Activated CD8-positive, alpha-beta memory T cell treated with anti-CD3 and anti-CD28 coated beads, Interleukin-2, amount 50 U/mL, for 4 hours (primary cell): ENCODE data around the gene C17orf114.

Experiments used
- DNase-seq: peaks from one replicate; pipeline ENCODE4 v3.0.0-alpha.2; 2020

Gene C17orf114

GRCh38 chr17:4785311-4786105, 16.6 kb downstream of the C17orf114 start:
- DNase-seq: no peak

DNA sequence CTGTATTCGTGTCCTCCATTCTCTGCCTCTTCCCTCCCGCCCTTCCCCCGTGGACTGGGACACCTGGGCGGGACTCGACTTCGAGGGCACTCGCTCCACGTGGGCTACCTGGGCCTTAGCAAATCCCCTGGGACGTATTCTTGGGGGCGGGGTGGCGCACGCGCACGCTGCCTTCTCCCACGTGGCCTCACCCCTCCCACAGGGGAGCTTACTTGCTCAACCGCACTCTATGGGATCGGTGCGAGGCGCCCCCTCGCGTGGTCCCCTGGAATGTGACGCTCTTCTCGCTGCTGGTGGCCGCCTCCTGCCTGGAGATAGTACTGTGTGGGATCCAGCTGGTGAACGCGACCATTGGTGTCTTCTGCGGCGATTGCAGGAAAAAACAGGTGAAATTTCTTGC, 19.5 kb downstream of the C17orf114 start:
- DNase-seq: peak; percentile 18

GRCh38 chr17:4780325-4780955, 21.7 kb downstream of the C17orf114 start:
- DNase-seq: no peak

DNA sequence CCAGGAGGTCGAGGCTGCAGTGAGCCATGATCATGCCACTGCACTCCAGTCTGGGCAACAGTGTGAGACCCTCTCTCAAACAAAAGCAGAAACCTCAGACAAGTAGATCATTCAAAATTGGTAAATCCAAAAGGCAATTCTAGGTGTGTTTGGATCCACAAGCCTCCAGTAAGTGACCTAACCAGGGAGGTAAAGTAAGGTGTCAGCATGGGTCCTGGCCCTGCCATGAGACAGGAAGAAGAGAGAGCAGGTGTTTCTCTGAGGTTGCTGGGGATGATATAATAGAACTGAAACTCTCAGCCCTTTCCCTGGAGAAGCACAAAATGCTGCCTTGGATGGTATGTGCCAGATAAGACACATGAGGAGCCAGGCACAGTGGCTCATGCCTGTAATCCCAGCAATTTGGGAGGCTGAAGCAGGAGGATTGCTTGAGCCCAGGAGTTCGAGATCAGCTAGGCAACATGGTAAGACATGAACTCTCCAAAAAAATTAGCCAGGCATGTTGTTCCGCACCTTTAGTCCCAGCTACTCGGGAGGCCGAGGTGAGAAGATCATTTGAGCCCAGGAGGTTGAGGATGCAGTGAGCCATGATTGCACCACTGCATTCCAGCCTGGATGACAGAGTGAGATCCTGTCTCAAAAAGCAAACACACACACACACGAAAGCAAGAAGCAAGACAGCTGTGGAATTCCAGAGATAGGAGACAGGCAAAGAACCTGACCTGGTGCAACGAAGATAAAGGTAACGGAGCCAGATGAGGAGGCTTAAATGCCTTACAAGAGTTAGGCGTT, 24.0 kb downstream of the C17orf114 start:
- DNase-seq: no peak

GRCh38 chr17:4772235-4772613, 29.9 kb downstream of the C17orf114 start:
- DNase-seq: no peak

DNA sequence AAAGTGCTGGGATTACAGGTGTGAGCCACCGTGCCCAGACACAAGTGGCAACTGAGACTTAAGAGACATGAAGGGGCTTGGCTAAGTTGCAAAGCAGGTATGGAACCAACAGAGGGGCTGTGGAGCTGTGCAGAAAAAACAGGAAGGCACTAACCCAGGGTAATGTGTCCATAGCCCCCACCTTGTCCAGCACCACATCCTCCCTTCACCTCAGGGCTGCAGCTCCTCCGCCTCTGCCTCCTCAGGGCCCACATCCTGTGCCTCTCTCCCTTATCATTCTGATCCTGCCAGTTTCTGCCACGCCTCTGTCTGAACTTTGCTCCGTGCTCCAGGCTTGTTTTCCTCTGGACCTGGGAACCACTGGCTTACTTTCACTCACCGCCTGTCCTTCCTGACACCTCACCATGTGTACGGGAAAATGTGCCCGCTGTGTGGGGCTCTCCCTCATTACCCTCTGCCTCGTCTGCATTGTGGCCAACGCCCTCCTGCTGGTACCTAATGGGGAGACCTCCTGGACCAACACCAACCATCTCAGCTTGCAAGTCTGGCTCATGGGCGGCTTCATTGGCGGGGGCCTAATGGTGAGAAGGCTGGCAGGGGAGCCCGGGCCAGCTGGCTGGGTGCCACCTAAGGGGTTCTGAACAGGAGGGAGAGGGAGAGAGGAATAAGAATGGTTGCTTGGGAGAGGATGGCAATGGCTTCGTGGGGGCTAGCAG, 30.5 kb downstream of the C17orf114 start, which contains the start of gene TM4SF5:
TM4SF5 (plus strand) TSS at position 368 of the 716 bp plus-strand sequence; CDS start at position 405, 37 bp downstream.
- no peak for DNase-seq

DNA sequence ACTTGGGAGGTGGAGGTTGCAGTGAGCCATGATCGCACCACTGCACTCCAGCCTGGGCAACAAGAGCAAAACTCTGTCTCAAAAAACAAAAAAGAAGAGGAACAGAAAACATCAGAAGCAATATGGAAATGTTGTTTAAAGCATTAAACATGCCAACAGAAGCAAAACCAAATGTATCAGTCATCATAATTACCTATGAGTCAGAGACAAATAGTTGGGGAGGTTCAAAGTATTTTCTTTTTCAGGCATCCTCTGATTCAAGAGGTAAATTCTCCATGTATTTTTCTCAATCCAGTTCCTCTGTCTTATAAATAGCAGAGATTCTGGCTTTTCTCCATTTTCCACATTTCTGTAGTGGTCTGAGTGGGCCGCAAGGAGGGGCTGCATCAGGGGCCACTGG, 32.5 kb downstream of the C17orf114 start:
- no peak for DNase-seq

GRCh38 chr17:4768298-4768697, 33.8 kb downstream of the C17orf114 start:
- no peak for DNase-seq

- DNase-seq: no peak
Measured at GRCh38 chr17:4766723-4767122, 35.4 kb downstream of the C17orf114 start.

GRCh38 chr17:4766201-4766600, 35.9 kb downstream of the C17orf114 start:
- DNase-seq: no peak

DNA sequence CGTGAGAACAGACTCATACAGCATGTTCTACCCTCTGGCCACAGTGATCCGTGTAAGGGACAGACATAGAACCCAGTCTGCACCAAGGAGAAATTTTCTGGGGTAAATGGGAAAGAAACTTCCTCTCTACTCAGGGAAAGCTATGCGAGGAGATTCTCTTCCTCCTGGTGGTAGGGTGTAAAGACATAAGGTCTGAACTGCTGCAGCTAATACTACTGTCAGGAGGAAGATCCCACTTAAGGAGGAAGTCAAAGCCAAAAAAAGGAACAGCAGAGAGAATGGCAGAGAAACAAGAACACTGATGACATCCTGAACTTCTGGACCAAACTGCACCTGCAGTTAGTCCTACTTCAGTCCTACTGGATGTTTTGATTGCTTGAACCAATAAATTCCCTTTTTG, 37.5 kb downstream of the C17orf114 start:
- DNase-seq: no peak

GRCh38 chr17:4759776-4760236, 42.3 kb downstream of the C17orf114 start:
- no peak for DNase-seq

DNA sequence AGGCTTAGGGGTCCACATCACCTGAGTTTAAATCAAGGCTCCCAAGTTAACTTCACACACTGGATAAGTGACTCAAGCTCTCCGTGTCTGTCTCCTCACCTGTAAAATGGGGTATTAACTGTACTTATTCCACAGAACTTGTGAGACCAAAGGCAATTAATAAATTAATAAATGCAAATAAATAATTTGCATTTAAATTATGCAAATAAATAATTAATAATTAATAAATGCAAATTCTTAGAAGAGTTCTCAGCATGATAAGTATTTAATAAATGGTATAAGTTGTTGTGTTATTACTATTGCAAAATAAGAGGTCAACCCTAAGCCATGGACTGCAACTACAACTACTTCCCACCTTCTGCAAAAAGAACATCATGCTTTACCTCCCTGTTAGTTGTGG, 48.7 kb downstream of the C17orf114 start:
- no peak for DNase-seq

DNA sequence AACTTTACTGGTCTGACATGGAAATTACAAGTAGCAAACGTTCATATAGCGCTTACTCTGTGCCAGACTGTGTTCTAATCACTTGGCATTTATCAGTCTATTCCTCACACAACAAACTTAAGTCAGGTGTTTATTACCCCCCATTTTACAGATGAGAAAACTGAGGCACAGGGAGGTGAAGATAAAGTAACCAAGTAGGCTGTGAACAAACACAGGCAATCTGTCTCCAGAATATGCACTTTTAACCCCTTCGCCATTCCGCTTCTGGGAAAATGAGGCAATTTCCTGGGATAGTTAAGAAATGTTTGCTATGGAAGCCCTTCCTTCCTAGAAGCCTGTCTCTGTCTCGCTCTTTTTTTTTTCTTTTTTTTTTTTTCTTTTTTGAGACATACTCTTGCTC, 50.2 kb downstream of the C17orf114 start:
- no peak for DNase-seq
